GM12865 (cell line): Measurements from ENCODE around the gene NDUFA7.
A peak's percentile ranks its signal among the peaks of the same experiment; 100 is the strongest.

Experiments used
- DNase-seq: peaks from one replicate; pipeline ENCODE4 v3.0.0; 2010; ENCODE audit warnings: low read depth
- H3K4me3 ChIP-seq: 2 replicates; pipeline ENCODE4 v1.5.1; 2011; ENCODE audit warnings: mild to moderate bottlenecking, low read depth, low read length, control low read depth
- TF ChIP-seq, protein P1 (sequence below): IDR thresholded peaks from 2 replicates; pipeline ENCODE4 v1.5.1; 2011; ENCODE audit warnings: low read length, control low read depth, low read depth, inconsistent platforms; ENCODE audit not compliant: insufficient read depth; ENCODE audit errors: missing control alignments

Gene NDUFA7

DNA sequence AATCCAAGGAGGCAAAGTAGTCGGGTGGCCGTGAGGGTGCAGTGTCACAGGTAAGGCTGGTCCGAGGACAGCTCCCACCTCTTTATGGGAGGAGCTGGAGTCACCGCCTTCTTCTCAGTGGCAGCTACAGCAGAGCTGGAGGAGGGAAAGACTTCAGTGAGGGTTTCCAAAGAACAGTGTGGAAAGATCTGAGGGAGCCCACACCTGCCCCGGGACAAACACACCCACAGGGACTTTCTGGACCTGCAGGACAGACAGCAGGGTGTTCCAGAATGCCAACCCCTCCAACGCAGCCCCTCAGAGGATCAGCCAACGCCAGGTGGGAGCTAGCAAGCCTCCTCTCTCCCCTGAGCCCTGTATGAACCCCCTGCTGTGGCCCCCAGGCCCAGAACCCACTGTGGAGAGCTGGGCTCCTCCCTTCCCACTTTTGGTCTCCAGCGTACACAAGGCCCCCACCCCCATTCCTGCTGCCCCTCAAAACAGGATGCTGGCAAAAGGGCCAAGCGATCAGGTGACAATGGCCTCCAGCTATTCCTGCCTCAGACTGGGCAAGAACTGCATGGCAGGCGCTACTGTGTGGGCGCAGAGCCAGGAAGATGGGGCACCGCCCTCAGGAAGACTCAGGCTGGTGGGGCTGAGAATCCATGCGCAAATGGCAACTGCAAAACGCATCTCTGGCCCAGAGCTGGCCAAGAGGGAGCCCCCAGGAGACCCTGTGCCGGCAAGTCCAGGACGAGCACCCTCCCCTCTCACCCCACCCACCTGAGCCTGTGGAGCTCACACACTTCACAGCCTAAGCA lies 9.5 kb downstream of the NDUFA7 start:
- H3K4me3 ChIP-seq = no peak overlapping the region
- TF ChIP-seq, protein P1, sequence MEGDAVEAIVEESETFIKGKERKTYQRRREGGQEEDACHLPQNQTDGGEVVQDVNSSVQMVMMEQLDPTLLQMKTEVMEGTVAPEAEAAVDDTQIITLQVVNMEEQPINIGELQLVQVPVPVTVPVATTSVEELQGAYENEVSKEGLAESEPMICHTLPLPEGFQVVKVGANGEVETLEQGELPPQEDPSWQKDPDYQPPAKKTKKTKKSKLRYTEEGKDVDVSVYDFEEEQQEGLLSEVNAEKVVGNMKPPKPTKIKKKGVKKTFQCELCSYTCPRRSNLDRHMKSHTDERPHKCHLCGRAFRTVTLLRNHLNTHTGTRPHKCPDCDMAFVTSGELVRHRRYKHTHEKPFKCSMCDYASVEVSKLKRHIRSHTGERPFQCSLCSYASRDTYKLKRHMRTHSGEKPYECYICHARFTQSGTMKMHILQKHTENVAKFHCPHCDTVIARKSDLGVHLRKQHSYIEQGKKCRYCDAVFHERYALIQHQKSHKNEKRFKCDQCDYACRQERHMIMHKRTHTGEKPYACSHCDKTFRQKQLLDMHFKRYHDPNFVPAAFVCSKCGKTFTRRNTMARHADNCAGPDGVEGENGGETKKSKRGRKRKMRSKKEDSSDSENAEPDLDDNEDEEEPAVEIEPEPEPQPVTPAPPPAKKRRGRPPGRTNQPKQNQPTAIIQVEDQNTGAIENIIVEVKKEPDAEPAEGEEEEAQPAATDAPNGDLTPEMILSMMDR = no peak
- DNase-seq = no peak

DNA sequence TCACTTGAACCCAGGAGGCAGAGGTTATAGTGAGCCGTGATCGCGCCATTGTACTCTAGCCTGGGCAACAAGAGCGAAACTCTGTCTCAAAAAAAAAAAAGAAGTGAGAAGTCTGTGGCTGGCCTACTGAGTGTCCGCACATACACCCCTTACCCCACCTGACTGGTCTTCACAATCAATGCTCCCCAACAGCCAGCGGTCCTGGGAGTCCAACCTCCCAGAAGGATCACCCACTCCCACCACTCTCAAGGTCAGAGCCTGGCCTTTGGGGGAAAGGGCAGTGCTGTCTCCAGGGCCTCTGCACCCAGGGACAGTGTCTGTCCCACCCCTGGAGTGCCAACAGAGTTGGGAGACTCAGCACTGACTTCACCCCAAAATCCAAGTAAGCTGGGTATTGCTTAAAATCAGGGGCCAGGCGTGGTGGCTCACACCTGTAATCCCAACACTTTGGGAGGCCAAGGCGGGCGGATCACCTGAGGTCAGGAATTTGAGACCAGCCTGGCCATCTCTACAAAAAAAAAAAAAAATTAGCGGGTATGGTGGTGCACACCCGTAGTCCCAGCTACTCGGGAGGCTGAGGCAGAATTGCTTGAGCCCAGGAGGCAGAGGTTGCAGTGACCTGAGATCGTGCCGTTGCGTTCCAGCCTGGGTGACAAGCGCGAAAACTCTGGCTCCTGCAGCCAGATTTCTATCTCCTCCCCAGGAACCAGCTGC lies 10.7 kb downstream of the NDUFA7 start:
- no peak overlapping the region for H3K4me3 ChIP-seq
- DNase-seq = no peak
- TF ChIP-seq, protein P1 = no peak

DNA sequence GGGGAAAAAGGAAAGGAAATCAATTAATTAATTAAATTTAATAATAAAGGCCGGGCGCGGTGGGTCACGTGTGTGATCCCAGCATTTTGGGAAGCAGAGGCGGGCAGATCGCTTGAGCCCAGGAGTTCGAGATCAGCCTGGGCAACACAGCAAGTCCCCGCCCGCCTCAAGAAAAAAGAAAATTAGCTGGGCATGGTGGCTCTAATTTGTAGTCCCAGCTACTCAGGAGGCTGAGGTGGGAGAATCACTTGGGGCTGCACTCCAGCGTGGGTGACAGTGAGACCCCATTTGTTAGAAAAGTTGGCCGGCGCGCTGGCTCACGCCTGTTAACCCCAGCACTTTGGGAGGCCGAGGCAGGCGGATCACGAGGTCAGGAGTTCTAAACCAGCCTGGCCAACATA lies 12.3 kb downstream of the NDUFA7 start:
- no peak for DNase-seq
- TF ChIP-seq, protein P1 = no peak
- H3K4me3 ChIP-seq = peak overlapping the region; percentile 66

- H3K4me3 ChIP-seq = peak within 1 kb of the TSS; percentile 66
- DNase-seq = peak; percentile 94
- TF ChIP-seq, protein P1 = no peak
Measured at GRCh38 chr19:8307965-8308866, 13.0 kb downstream of the NDUFA7 start, which contains the start of gene CD320. Gene CD320, minus strand, starts transcription at chr19:8308358. Its CDS starts 68 bp downstream, at chr19:8308290.

DNA sequence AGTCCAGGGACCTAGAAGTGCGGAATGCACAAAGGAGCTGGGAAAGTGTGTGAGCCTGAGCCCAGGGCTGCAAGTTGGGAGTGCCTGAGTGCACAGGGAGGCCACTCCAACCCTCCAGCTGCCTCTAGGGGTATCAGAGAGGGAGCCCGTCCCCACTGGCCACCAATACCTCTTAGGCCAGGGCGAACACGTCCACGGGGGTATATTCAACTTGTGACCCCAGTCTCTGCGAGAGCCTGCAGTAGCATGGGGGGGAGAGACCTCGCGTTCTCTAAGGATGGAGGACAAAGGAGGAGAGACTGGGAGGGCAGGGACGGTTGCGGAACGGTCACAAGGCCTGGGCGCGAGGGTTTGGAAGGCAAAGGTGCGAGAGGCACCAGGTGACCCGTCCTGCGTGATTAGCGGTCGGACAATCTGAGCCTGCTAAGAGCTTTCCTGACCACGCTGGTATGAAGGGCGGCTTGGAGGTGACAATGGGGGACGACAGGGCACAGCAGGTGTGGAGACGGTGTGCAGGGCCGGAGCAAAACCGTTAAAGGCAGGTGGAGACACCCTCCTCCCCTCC lies 13.7 kb downstream of the NDUFA7 start:
- TF ChIP-seq, protein P1 = no peak
- DNase-seq = peak; percentile 21
- peak overlapping the region; percentile 66 for H3K4me3 ChIP-seq

DNA sequence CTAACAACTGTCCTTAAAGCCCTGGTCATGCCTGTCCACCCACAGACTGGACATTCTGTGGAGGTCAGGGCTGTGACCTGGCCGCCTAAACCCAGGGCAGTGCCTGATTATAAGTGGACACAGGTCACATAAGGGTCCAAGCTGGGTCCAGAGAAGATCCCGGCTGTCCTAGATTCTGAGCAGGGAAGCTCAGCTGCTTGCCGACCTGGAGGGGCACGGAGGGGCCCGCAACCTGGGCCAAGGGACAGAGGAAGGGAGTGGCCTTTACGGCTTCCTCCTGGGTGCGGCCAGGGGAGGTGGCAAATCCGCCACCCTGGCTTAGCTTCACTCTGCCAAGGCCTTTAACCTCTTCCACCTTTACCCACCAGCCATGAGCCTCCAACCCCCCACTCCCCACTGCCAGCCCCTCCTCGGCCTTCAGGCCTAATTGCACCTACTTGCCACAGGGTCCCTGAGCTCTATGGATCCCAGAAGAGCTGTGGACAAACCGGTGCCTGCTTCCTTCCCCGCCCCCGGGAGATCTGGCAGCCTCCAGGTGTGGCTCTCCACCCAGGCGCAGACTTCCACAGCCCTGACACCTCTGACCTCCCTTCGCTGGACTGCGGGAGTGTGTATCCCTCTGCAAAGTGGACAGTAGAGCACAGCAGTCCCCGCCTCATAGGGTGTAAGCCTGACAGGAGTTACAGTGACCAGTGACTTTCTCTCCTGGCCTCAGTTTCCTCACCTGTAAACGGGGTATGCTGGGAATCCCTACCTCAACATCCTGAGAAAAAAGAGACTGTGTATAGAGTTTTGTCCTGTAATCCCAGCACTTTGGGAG lies 14.7 kb downstream of the NDUFA7 start:
- no peak for DNase-seq

More for the DNA sequence above, 14.7 kb downstream of the NDUFA7 start:
- TF ChIP-seq, protein P1 = no peak
- H3K4me3 ChIP-seq = peak overlapping the region; percentile 66; the same call in 1 of the 2 replicates
